ENCODE measurements around the gene ARHGAP21. TPM values are rescaled to one million over a fixed set of nuclear protein-coding genes. Genes with fewer than 3 reads are reported as not detected.

Gene ARHGAP21
- total and polyA plus RNA-seq, 2 donors (not counting 1 experiment from before 2014, with no cell fraction given), result 5.3 to 25.5 TPM

DNA sequence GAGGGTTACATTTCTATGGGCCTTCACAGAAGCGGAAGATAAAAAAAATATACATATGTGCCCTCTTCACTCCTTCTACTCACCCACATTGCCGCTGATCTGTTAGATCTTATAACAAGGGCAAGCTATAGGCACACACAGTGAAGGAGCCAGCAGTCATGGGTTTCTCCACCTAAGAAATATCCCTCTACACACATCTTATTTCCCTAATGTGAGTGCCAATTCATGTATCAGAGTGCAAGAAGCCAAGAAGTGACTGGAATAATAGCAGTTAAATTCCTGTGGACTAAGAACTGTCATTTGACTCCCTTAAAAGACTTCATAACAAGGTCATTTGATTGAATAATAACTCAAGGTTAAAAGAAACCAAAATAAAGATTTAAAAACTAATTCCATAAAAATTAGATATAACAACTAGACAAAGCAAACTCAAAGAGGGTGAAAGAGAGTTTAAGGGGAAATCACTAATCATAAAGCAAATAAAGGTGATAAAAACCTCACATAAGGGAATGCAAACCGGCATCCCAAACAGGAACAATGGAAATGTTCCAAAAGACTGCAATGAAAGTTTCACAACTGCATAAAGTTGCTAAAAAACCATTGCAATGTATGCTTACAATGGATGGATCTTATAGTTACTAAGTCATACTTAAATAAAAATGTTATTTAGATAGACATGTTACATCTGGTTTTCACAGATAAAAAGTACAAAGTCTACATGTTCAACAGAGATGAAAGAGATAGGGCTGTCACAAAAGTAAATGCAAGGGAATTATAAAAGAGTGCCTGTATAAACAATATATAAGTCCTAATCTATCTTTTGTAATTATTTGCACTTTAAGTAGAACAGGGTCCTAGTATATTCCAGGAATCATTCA is 42.8 kb downstream of the ARHGAP21 start:
- H3K4me3 ChIP-seq (ENCODE audit: control extremely low read depth in 1 of 5, extremely low read depth in 1 of 5, insufficient read depth in 1 of 5, low read depth in 2 of 5, low read length in 4 of 5), result no peak overlapping the region
- DNase-seq (no peak), ATAC-seq (ENCODE audit: low read depth) (no peak)
- no peak for TF ChIP-seq EZH2 (IDR thresholded peaks at IDR 0.05; ENCODE audit: borderline replicate concordance, insufficient read depth, low read depth, low read length, poor library complexity, severe bottlenecking)
- TF ChIP-seq, protein P1, sequence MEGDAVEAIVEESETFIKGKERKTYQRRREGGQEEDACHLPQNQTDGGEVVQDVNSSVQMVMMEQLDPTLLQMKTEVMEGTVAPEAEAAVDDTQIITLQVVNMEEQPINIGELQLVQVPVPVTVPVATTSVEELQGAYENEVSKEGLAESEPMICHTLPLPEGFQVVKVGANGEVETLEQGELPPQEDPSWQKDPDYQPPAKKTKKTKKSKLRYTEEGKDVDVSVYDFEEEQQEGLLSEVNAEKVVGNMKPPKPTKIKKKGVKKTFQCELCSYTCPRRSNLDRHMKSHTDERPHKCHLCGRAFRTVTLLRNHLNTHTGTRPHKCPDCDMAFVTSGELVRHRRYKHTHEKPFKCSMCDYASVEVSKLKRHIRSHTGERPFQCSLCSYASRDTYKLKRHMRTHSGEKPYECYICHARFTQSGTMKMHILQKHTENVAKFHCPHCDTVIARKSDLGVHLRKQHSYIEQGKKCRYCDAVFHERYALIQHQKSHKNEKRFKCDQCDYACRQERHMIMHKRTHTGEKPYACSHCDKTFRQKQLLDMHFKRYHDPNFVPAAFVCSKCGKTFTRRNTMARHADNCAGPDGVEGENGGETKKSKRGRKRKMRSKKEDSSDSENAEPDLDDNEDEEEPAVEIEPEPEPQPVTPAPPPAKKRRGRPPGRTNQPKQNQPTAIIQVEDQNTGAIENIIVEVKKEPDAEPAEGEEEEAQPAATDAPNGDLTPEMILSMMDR (IDR thresholded peaks at IDR 0.05), result no peak
- 100% methylated on average over 2 of the region's 3 CpGs for WGBS (ENCODE audit: insufficient coverage)
- ChIA-PET CTCF (no interaction called here), POLR2A (no interaction called here)
- no peaks in the 10 kb centered on the region for H3K27me3 ChIP-seq (replicated peaks in 1 of 4; ENCODE audit: control extremely low read depth in 1 of 4, control insufficient read depth in 3 of 4, insufficient read depth in 4 of 4, low read length in 3 of 4)
- Mint-ChIP-seq H3K27me3 (no peaks in the 10 kb centered on the region), H3K9me3 (ENCODE audit: insufficient read depth) (no peaks in the 10 kb centered on the region), H3K4me1 (no peaks in the 10 kb centered on the region), H3K27ac (no peak overlapping the region), H3K4me3 (no peak overlapping the region)
- no peaks in the 10 kb centered on the region for H3K4me1 ChIP-seq (ENCODE audit: control insufficient read depth in 2 of 2, insufficient read depth in 2 of 2, low read length in 2 of 2)
- intact Hi-C loops (cut with micrococcal nuclease), result no loop called here
- H3K79me2 ChIP-seq (ENCODE audit: control insufficient read depth, insufficient read depth, low read length), result no peaks in the 10 kb centered on the region
- peaks cover 0 to 6% (median 0%) of the 10 kb centered on the region in 3 donors for H3K9me3 ChIP-seq (ENCODE audit: control extremely low read depth in 1 of 3, control insufficient read depth in 2 of 3, insufficient read depth in 1 of 3, low read length in 2 of 3)
- H4K20me1 ChIP-seq (ENCODE audit: control insufficient read depth, insufficient read depth, low read length, poor library complexity, severe bottlenecking), result no peaks in the 10 kb centered on the region
- H3K9ac ChIP-seq (ENCODE audit: low read length), result no peak overlapping the region
- H3K4me2 ChIP-seq (replicated peaks; ENCODE audit: low read depth, low read length, poor library complexity, severe bottlenecking), result no peak overlapping the region
- no peak overlapping the region for H2AFZ ChIP-seq (ENCODE audit: insufficient read depth, low read depth, low read length, poor library complexity, severe bottlenecking)
- no peaks in the 10 kb centered on the region for H3K36me3 ChIP-seq (replicated peaks in 1 of 2; ENCODE audit: control extremely low read depth in 1 of 2, control insufficient read depth in 1 of 2, extremely low read depth in 1 of 2, insufficient read depth in 2 of 2, low read length in 1 of 2)
- no peak overlapping the region for H3K27ac ChIP-seq (ENCODE audit: low read length in 2 of 2)

DNA sequence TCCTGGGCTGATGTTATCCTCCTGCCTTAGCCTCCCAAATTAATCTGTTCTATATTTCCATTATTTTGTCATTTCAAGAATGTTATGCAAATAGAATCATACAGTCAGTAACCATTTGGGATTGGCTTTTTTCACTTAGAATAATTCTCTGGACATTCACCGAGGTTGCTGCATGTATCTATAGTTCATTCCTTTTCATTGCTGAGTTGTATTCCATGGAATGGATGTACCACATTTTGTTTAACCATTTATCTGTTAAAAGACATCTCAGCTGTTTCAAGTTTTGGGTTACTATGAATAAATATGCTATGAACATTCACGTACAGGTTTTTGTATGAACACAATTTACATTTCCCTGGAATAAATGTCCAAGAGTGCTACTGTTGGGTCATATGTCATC is 44.9 kb downstream of the ARHGAP21 start:
- Histone ChIP-seq H3K4me3 (ENCODE audit: control extremely low read depth in 1 of 5, extremely low read depth in 1 of 5, insufficient read depth in 1 of 5, low read depth in 2 of 5, low read length in 4 of 5) (no peak overlapping the region), H4K20me1 (ENCODE audit: control insufficient read depth, insufficient read depth, low read length, poor library complexity, severe bottlenecking) (no peaks in the 10 kb centered on the region), H3K36me3 (replicated peaks in 1 of 2; ENCODE audit: control extremely low read depth in 1 of 2, control insufficient read depth in 1 of 2, extremely low read depth in 1 of 2, insufficient read depth in 2 of 2, low read length in 1 of 2) (no peaks in the 10 kb centered on the region), H3K9me3 (ENCODE audit: control extremely low read depth in 1 of 3, control insufficient read depth in 2 of 3, insufficient read depth in 1 of 3, low read length in 2 of 3) (peaks cover 0 to 6% (median 0%) of the 10 kb centered on the region in 3 donors), H3K27me3 (replicated peaks in 1 of 4; ENCODE audit: control extremely low read depth in 1 of 4, control insufficient read depth in 3 of 4, insufficient read depth in 4 of 4, low read length in 3 of 4) (no peaks in the 10 kb centered on the region), H2AFZ (ENCODE audit: insufficient read depth, low read depth, low read length, poor library complexity, severe bottlenecking) (no peak overlapping the region), H3K4me1 (ENCODE audit: control insufficient read depth in 2 of 2, insufficient read depth in 2 of 2, low read length in 2 of 2) (no peaks in the 10 kb centered on the region), H3K79me2 (ENCODE audit: control insufficient read depth, insufficient read depth, low read length) (no peaks in the 10 kb centered on the region), H3K27ac (ENCODE audit: low read length in 2 of 2) (no peak overlapping the region), H3K9ac (ENCODE audit: low read length) (no peak overlapping the region), H3K4me2 (replicated peaks; ENCODE audit: low read depth, low read length, poor library complexity, severe bottlenecking) (no peak overlapping the region)
- CTCF ChIA-PET, result no interaction called here
- no peaks in the 10 kb centered on the region for H3K27me3 Mint-ChIP-seq
- POLR2A ChIA-PET, result no interaction called here
- H3K4me3 Mint-ChIP-seq, result no peak overlapping the region
- no peaks in the 10 kb centered on the region for H3K4me1 Mint-ChIP-seq
- ATAC-seq (ENCODE audit: low read depth) (no peak), DNase-seq (no peak)
- no CpG with 5 or more reads among the region's 2 CpGs for WGBS (ENCODE audit: insufficient coverage)
- intact Hi-C loops (cut with micrococcal nuclease), result no loop called here
- H3K27ac Mint-ChIP-seq, result no peak overlapping the region
- no peaks in the 10 kb centered on the region for H3K9me3 Mint-ChIP-seq (ENCODE audit: insufficient read depth)
- no peak for TF ChIP-seq EZH2 (IDR thresholded peaks at IDR 0.05; ENCODE audit: borderline replicate concordance, insufficient read depth, low read depth, low read length, poor library complexity, severe bottlenecking)
- TF ChIP-seq, protein P1 (IDR thresholded peaks at IDR 0.05), result no peak

All from B cell (primary cell).